ENCODE results near the gene SUSD6. TPM values are rescaled to one million over a fixed set of nuclear protein-coding genes. Genes with fewer than 3 reads are reported as not detected.

The SUSD6 gene
- total and polyA plus RNA-seq, 9 of the 15 experiments (the other 6 are each of a cell fraction or from before 2014, with no cell fraction given): 2.9 to 20.7 (median 5.6) TPM

- TF ChIP-seq ZNF398 (CRISPR knock-in tag; IDR thresholded peaks at IDR 0.05) (no peak), ZNF76 (CRISPR knock-in tag; IDR thresholded peaks at IDR 0.05; ENCODE audit: borderline replicate concordance) (no peak), ZNF511 (CRISPR knock-in tag; IDR thresholded peaks at IDR 0.05) (no peak), CBX2 (IDR thresholded peaks at IDR 0.05; ENCODE audit: insufficient read depth, low read length, poor library complexity, severe bottlenecking) (no peak), CXXC5 (CRISPR knock-in tag; IDR thresholded peaks at IDR 0.05) (no peak), KDM4B (IDR thresholded peaks at IDR 0.05; ENCODE audit: borderline replicate concordance in 2 of 2, low read depth in 1 of 2) (no peak), DEAF1 (CRISPR knock-in tag; IDR thresholded peaks at IDR 0.05) (no peak), SMARCE1 (IDR thresholded peaks at IDR 0.05) (no peak), MYBL2 (IDR thresholded peaks at IDR 0.05; ENCODE audit: low read depth) (no peak), MYBL2 (CRISPR knock-in tag; IDR thresholded peaks at IDR 0.05; ENCODE audit: borderline replicate concordance) (no peak), MED1 (CRISPR knock-in tag; IDR thresholded peaks at IDR 0.05; ENCODE audit: borderline replicate concordance) (no peak)
- TF ChIP-seq, protein P1, sequence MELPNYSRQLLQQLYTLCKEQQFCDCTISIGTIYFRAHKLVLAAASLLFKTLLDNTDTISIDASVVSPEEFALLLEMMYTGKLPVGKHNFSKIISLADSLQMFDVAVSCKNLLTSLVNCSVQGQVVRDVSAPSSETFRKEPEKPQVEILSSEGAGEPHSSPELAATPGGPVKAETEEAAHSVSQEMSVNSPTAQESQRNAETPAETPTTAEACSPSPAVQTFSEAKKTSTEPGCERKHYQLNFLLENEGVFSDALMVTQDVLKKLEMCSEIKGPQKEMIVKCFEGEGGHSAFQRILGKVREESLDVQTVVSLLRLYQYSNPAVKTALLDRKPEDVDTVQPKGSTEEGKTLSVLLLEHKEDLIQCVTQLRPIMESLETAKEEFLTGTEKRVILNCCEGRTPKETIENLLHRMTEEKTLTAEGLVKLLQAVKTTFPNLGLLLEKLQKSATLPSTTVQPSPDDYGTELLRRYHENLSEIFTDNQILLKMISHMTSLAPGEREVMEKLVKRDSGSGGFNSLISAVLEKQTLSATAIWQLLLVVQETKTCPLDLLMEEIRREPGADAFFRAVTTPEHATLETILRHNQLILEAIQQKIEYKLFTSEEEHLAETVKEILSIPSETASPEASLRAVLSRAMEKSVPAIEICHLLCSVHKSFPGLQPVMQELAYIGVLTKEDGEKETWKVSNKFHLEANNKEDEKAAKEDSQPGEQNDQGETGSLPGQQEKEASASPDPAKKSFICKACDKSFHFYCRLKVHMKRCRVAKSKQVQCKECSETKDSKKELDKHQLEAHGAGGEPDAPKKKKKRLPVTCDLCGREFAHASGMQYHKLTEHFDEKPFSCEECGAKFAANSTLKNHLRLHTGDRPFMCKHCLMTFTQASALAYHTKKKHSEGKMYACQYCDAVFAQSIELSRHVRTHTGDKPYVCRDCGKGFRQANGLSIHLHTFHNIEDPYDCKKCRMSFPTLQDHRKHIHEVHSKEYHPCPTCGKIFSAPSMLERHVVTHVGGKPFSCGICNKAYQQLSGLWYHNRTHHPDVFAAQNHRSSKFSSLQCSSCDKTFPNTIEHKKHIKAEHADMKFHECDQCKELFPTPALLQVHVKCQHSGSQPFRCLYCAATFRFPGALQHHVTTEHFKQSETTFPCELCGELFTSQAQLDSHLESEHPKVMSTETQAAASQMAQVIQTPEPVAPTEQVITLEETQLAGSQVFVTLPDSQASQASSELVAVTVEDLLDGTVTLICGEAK (IDR thresholded peaks at IDR 0.05): no peak
- TF ChIP-seq, protein P1 (CRISPR knock-in tag; IDR thresholded peaks at IDR 0.05): no peak
Observed at GRCh38 chr14:69637503-69638031, 26.2 kb downstream of the SUSD6 start (continued).
